Measurements from ENCODE around the gene FAM241A.

Gene FAM241A

DNA sequence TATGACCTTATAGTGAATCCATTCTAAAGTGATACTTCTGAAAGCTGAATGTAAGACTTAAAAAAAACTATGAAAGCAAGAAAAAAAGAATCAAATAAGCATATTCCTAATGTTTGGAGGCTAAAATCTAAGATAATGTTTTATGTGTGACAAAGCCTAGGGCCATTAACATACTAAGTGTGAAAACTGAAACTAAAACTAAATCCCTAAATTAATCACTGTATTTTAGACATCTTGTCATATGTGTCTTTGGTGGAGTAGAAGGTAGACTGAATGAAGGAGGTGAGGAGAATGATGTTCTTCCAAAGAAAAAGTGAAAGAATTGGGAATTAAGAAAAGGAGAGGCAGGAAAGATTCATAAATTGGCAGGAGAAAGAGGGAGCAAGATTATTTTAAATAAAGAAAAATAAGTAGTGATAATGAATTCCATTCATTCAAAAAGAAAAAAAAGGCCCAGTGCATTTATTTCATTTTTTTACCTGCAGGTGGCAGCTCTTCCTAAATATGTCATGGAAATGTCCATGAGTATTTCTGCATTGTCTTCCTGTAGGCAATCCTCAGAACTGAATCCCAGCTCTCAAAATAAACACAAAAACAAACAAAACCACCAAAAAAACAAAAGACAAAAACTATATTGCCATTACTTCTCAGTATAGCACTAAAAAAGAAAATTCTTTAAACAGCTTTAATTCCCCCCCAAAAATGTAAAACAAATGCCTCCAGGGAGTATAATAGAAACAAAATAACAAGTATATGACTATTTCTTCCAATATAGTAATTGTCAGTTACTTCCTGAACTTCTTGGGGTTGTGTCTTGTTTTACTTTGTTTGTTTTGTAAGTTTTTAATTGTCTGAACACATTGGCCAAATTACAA is 69.4 kb downstream of the FAM241A start:
- DNase-seq (ENCODE audit: low read depth), result no peak

DNA sequence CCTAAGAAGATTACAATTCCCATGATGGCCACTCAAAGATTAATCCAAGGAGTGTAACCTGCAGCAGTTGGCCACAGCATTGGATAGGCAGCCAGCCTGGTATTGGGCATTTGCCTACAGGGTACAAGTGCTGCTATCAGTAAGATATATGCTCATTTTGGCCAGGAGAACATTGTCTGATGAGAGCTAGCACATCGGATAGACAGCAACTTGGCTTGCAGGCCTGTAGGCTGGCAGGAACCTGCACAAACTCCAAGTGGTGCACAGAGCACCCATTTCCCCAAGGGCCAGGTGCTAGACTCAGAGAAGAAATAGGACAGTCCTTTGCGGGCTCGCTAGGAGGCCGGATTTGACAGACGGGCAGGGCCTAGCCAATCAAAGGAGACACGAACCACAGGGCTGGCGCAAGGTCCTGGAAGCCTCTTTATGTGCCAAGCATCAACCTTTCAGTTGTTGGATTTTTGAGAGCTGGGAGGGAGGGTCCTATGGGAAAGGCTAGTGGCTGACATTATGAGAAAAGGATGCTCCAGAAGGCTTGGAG is 74.6 kb downstream of the FAM241A start:
- no peak for DNase-seq (ENCODE audit: low read depth)

GRCh38 chr4:112222219-112222955 is 77.1 kb downstream of the FAM241A start:
- DNase-seq (ENCODE audit: low read depth), result no peak

DNA sequence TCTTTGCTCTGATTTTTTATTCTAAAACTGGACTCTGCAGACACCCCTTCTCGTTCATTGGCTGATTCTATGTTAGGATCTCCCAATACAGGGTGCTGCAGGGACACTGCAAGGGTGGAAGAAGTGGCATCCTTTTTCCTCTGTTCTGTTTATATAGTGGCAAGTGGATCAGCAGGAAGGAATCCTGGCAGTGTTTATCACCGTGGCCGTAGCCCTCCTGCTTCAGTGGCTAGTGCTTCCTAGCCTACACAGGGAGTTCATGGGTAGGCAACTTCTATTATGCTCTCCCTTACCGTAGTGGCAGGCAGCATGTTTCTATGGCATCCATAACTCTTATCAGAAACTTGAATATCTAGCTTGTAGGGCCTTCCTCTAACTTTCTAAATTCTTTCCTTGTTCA is 79.9 kb downstream of the FAM241A start:
- DNase-seq (ENCODE audit: low read depth), result no peak

- DNase-seq (ENCODE audit: low read depth), result peak; percentile 95
These were observed 85.9 kb downstream of the FAM241A start for GRCh38 chr4:112230879-112231778.

DNA sequence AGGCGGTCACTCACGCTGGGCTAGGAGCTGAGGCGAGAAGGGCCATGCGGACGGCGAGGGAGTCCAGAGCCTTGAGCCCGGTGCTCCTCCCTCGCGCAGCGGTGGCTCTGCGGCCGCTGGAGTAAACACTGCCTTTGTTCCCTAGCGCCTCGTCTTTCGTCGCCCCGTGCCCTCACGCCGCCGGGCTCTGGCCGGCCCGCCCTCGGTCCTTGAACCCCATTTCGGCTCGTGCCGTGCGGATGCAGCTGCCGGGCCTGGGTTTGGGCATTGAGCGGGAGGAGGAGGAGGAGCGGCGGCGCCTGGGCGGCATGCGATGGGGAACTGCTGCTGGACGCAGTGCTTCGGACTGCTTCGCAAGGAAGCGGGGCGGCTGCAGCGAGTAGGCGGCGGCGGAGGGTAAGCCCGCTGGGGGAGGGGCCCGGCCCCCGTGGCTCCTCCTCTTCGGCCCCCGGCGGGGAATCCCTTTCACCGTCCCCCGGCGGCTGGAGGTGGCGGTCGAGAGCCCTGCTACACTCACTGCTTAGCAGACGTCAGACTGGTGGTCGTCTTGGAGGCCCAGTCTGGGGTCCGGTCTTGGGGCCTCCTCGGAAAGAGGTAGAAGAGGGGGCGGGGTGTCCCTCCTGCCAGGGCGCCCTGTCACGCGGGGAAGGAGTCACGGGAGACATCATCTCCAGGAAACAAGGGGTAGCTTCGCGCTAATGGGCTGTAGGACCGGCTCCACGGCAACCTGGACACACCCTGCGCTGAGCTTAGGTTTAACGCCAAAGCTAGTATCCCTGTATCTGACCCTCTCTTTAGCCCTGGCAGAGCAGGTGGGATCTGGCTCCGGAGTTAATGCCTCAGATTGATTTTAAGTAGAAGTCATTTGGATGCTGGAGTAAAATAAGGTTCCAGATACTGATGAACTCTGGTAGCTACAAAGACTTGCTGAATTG is 86.8 kb downstream of the FAM241A start, which contains the start of gene AP1AR:
Gene AP1AR, plus strand, starts transcription at position 9 of the 935 bp plus-strand sequence. Its CDS starts 305 bp downstream, at position 314.
- peak; percentile 44 for DNase-seq (ENCODE audit: low read depth)

GRCh38 chr4:112234952-112235609 is 89.8 kb downstream of the FAM241A start:
- DNase-seq (ENCODE audit: low read depth), result peak; percentile 68

DNA sequence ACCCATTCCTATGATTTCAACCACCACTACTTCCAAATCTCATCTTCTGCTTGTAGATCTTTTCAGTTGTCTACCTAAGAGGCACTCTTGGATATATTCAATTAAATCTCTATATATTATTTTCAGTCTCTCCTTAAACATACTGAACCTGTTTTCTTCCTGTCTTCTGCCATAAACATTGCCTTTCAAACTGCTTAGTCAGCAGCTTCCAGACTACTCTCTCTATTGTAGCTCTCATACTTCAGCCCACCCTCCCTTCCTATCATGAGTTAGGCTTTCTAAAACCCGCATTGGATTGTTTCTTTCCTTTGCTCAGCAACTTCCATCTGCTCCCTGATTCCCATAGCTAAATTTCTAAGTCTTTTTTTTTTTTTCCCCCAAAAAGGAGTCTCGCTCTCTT is 90.8 kb downstream of the FAM241A start:
- DNase-seq (ENCODE audit: low read depth), result no peak

- no peak for DNase-seq (ENCODE audit: low read depth)
These were observed 93.6 kb downstream of the FAM241A start for GRCh38 chr4:112238833-112239232.
